Right cardiac atrium (tissue), 5 donors: ENCODE results near the gene TPM4. TPM values are rescaled to one million over a fixed set of nuclear protein-coding genes. Genes with fewer than 3 reads are reported as not detected.

Experiments
- ATAC-seq, 2 donors: fragments of 200-7000 bp; cut with Tn5 transposase; one replicate each; pipeline versions ENCODE4 v1.8.0 to v1.9.1; 2020; ENCODE audit warnings: moderate library complexity in 2 of 2, mild to moderate bottlenecking in 1 of 2
- DNase-seq, 3 donors: peaks; one replicate each; pipeline ENCODE4 v3.0.0-alpha.2; 2020
- H3K27ac ChIP-seq: one replicate; pipeline ENCODE4 v1.5.1; 2013; ENCODE audit warnings: mild to moderate bottlenecking, low read length, control low read depth, moderate library complexity
- H3K27me3 ChIP-seq: one replicate; pipeline ENCODE4 v1.6.1; 2013; ENCODE audit not compliant: control insufficient read depth, insufficient read depth
- H3K4me1 ChIP-seq: one replicate; pipeline ENCODE4 v1.6.1; 2013; ENCODE audit warnings: low read length; ENCODE audit not compliant: control insufficient read depth, insufficient read depth
- H3K4me3 ChIP-seq: one replicate; pipeline ENCODE4 v1.5.1; 2013; ENCODE audit warnings: low read length, control low read depth
- H3K9me3 ChIP-seq: one replicate; pipeline ENCODE4 v1.6.1; 2013; ENCODE audit warnings: low read length; ENCODE audit not compliant: control insufficient read depth
- WGBS: extraction: QIAGEN DNeasy Blood & Tissue Kit; methylation state at CpG from one replicate; pipeline ENCODE4 v1.1.7; 2013; 5-methylcytosine and 5-hydroxymethylcytosine counted together
- intact Hi-C, 4 donors: fragments of 100-400 bp; cut with DNase I; formaldehyde crosslinking; loops; one replicate each; pipeline versions ENCODE4 v1.11.0 to v1.14.0; 2022 to 2023
- polyA plus RNA-seq: library from polyadenylated mRNA; stranded (reverse); fragments of 200-250 nt; gene quantifications from one replicate; pipeline ENCODE4 v1.2.3, GENCODE V29; 2013
- total RNA-seq, 4 donors: library from RNA; stranded (reverse); fragmentation: NEBNext Ultra II Directional; extraction: Animal tissue kit (Norgen Biotek cat#: 25700); gene quantifications; one replicate each; pipeline ENCODE4 v1.2.1, GENCODE V29; 2021
- donor health status: healthy with polysubstance abuse.
- donor health status: DM: no; HTN: yes; CAD: no.
- donor health status: DM: no; HTN: no; CAD: no.
- donor health status: DM: no; HTN: yes; CAD: no; lungs with severe emphysema.
- donor health status: DM: yes; HTN: yes; CAD: no.

TPM4 gene
- total and polyA plus RNA-seq, 5 donors, result 87.7 to 226 (median 135) TPM

DNA sequence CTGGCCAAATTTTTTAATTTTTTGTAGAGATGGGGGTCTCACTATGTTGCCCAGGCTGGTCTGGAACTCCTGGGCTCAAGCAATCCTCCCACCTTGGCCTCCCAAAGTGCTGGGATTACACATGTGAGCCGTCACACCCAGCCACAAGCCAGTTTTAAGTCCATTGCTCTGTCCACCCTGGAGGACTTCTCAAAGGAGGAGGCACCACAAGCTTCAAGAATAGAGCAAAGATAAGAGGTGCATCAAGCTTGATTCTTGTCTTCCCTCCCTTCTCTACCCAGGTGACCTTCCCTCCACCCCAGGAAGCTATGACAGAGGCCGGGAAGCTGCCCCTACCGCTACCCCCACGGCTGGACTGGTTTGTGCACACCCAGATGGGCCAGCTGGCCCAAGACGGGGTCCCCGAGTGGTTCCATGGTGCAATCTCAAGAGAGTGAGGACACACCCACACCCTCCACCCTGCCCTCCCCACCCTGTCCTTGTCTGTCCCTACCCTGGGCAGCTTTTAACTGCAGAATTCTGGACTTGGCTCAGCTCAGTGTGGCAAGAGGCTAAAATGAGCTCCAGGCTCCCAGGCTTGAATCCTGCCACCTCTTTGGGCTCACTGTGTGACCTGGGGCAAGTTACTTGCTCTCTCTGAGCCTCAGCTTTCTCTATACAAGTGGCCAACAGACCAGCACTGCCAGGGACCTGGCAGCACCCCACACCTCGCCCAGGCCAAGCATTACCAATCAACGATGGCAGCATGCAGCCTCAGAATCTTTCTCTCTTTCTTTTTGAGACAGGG lies 72.3 kb downstream of the TPM4 start:
- no peak overlapping the region for H3K27ac ChIP-seq
- WGBS, result 62% methylated on average over 8 of the region's 8 CpGs
- no peaks in the 10 kb centered on the region for H3K4me1 ChIP-seq
- no peak overlapping the region for H3K4me3 ChIP-seq
- ATAC-seq, result no peak
- DNase-seq, result no peak
- no peaks in the 10 kb centered on the region for H3K9me3 ChIP-seq
- no peaks in the 10 kb centered on the region for H3K27me3 ChIP-seq
- intact Hi-C loops, result no loop called here

Other genes with a start within 250 kb of the TPM4 start
- gene CYP4F2, start 178.4 kb upstream of the TPM4 start, total RNA-seq, result not detected
- gene CYP4F2, start 178.4 kb upstream of the TPM4 start, polyA plus RNA-seq, result not detected
- under 1 TPM; 0.11 to 0.34 (median 0.21) TPM for gene CYP4F11, start 142.0 kb upstream of the TPM4 start, total RNA-seq
- 0.16 TPM for gene CYP4F11, start 142.0 kb upstream of the TPM4 start, polyA plus RNA-seq
- gene OR10H4, start 127.5 kb upstream of the TPM4 start, total RNA-seq, result not detected
- gene OR10H4, start 127.5 kb upstream of the TPM4 start, polyA plus RNA-seq, result not detected
- 10 to 100 TPM; 22.6 to 30.0 (median 24.5) TPM for gene RAB8A, start 35.4 kb downstream of the TPM4 start, total RNA-seq
- gene RAB8A, start 35.4 kb downstream of the TPM4 start, polyA plus RNA-seq, result 12.9 TPM
- 1 to 10 TPM in 1 of 4 donors, under 1 TPM in 1, not detected in 2; 0.37 to 1.0 TPM for gene HSH2D, start 67.2 kb downstream of the TPM4 start, total RNA-seq
- gene HSH2D, start 67.2 kb downstream of the TPM4 start, polyA plus RNA-seq, result 0.18 TPM
- not detected for gene CIB3, start 97.0 kb downstream of the TPM4 start, total RNA-seq
- not detected for gene CIB3, start 97.0 kb downstream of the TPM4 start, polyA plus RNA-seq
- gene FAM32A, start 108.9 kb downstream of the TPM4 start, total RNA-seq, result 10 to 100 TPM; 37.5 to 42.5 (median 40.1) TPM
- 49.3 TPM for gene FAM32A, start 108.9 kb downstream of the TPM4 start, polyA plus RNA-seq
- 10 to 100 TPM; 38.7 to 65.5 (median 50.4) TPM for gene AP1M1, start 121.4 kb downstream of the TPM4 start, total RNA-seq
- gene AP1M1, start 121.4 kb downstream of the TPM4 start, polyA plus RNA-seq, result 37.1 TPM
- gene KLF2, start 248.3 kb downstream of the TPM4 start, total RNA-seq, result 10 to 100 TPM; 53.3 to 73.5 (median 68.1) TPM
- 30.9 TPM for gene KLF2, start 248.3 kb downstream of the TPM4 start, polyA plus RNA-seq